HG03457 (cell line): Measurements from ENCODE around the gene GTF2F1.
"Not testable (repeated sequence)": the region's sequence is repeated elsewhere in the genome, so short reads cannot be mapped to it uniquely, and the experiment has no call there.

ENCODE experiments used
- ATAC-seq: cut with Tn5 transposase; IDR thresholded peaks from one replicate; pipeline ENCODE4 v1.9.1; 2021; ENCODE audit warnings: moderate number of reproducible peaks; ENCODE audit not compliant: unreplicated experiment

GTF2F1 gene

GRCh38 chr19:6392221-6393073 is 517 bp downstream of the GTF2F1 start:
- no peak for ATAC-seq

- ATAC-seq = no peak
These were observed 5.6 kb downstream of the GTF2F1 start for GRCh38 chr19:6387372-6387771.

GRCh38 chr19:6384381-6384780 is 8.6 kb downstream of the GTF2F1 start:
- ATAC-seq = no peak

GRCh38 chr19:6383188-6383587 is 9.8 kb downstream of the GTF2F1 start:
- ATAC-seq = no peak

GRCh38 chr19:6381030-6381750 is 11.8 kb downstream of the GTF2F1 start:
- no peak for ATAC-seq

- no peak for ATAC-seq
These were observed 13.2 kb downstream of the GTF2F1 start for GRCh38 chr19:6379744-6380143.

GRCh38 chr19:6378486-6378885 is 14.5 kb downstream of the GTF2F1 start:
- ATAC-seq = no peak

GRCh38 chr19:6378041-6378440 is 14.9 kb downstream of the GTF2F1 start:
- no peak for ATAC-seq

- ATAC-seq = no peak
These were observed 16.3 kb downstream of the GTF2F1 start for GRCh38 chr19:6376512-6377190.

- ATAC-seq = no peak
These were observed 17.5 kb downstream of the GTF2F1 start, which contains the start of gene PSPN for GRCh38 chr19:6375411-6376010. TSS of gene PSPN (minus strand) at chr19:6375933. CDS start at chr19:6375849, 84 bp downstream.

GRCh38 chr19:6374711-6375410 is 18.1 kb downstream of the GTF2F1 start:
- ATAC-seq = no peak

- ATAC-seq = no peak
These were observed 18.7 kb downstream of the GTF2F1 start for GRCh38 chr19:6374161-6374709.

- ATAC-seq = no peak
These were observed 19.2 kb downstream of the GTF2F1 start for GRCh38 chr19:6373813-6374108.

- ATAC-seq = peak; percentile 36
These were observed 19.7 kb downstream of the GTF2F1 start for GRCh38 chr19:6373096-6373812.

GRCh38 chr19:6372594-6373095 is 20.3 kb downstream of the GTF2F1 start, which contains the start of gene ALKBH7:
TSS of gene ALKBH7 (plus strand) at chr19:6372794. CDS start at chr19:6372821, 27 bp downstream.
- ATAC-seq = peak; percentile 64

GRCh38 chr19:6364353-6364752 is 28.6 kb downstream of the GTF2F1 start:
- ATAC-seq = no peak

- ATAC-seq = no peak
These were observed 30.6 kb downstream of the GTF2F1 start for GRCh38 chr19:6362351-6362801.

- no peak for ATAC-seq
These were observed 31.0 kb downstream of the GTF2F1 start for GRCh38 chr19:6362027-6362350.

- ATAC-seq = not testable (repeated sequence)
These were observed 32.1 kb downstream of the GTF2F1 start for GRCh38 chr19:6360857-6361216.

GRCh38 chr19:6360445-6360844 is 32.5 kb downstream of the GTF2F1 start:
- ATAC-seq = not testable (repeated sequence)
